PC-9 (cell line): ENCODE results near the gene XPNPEP1. TPM values are rescaled to one million over a fixed set of nuclear protein-coding genes. Genes with fewer than 3 reads are reported as not detected.
A peak's percentile ranks its signal among the peaks of the same experiment; 100 is the strongest.

Experiments used
- BruUV-seq: library from RNA; stranded (reverse); fragments of 400-500 nt; replicated peaks from 2 replicates; lab custom pipeline; 2021; lab: Mats Ljungman, UMichigan
- CTCF ChIA-PET: fragments of 300-600 bp; sonication (Branson Sonifier 250); formaldehyde crosslinking; loops from one replicate; lab custom pipeline; 2022; ENCODE audit warnings: antibody characterized with exemption; lab: Charles Lee
- POLR2A ChIA-PET: fragments of 300-600 bp; sonication (Branson Sonifier 250); formaldehyde crosslinking; loops from one replicate; lab custom pipeline; 2022; ENCODE audit warnings: antibody characterized with exemption; ENCODE audit not compliant: unreplicated experiment; lab: Charles Lee
- DNase-seq, 2 experiments: peaks; one replicate each; pipeline versions ENCODE4 v3.0.0 to v3.0.0-alpha.2; 2015 to 2022; ENCODE audit warnings: mixed read lengths in 1 of 2
- H2AFZ ChIP-seq: fragments of 200-600 bp; sonication (generic); 2 replicates; pipeline ENCODE4 v1.8.1; 2017; ENCODE audit warnings: antibody characterized with exemption
- H3F3A ChIP-seq: fragments of 200-600 bp; sonication (generic); 2 replicates; pipeline ENCODE4 v1.8.1; 2017; ENCODE audit warnings: antibody characterized with exemption, mild to moderate bottlenecking, low read depth; ENCODE audit not compliant: insufficient read depth
- H3K27ac ChIP-seq: fragments of 200-600 bp; sonication (generic); 2 replicates; pipeline ENCODE4 v1.6.1; 2016; ENCODE audit warnings: mixed run types
- H3K27me3 ChIP-seq: fragments of 200-600 bp; sonication (generic); 2 replicates; pipeline ENCODE4 v1.6.1; 2016; ENCODE audit warnings: low read depth, mixed run types; ENCODE audit not compliant: insufficient read depth
- H3K36me3 ChIP-seq: fragments of 200-600 bp; sonication (generic); 2 replicates; pipeline ENCODE4 v1.6.1; 2016; ENCODE audit warnings: low read depth, mixed run types
- H3K4me1 ChIP-seq: fragments of 200-600 bp; sonication (generic); replicated peaks from 2 replicates; pipeline ENCODE4 v1.6.1; 2016; ENCODE audit warnings: mixed run types; ENCODE audit not compliant: insufficient read depth
- H3K4me2 ChIP-seq: fragments of 200-600 bp; sonication (generic); 2 replicates; pipeline ENCODE4 v1.6.1; 2017; ENCODE audit warnings: mixed run types
- H3K4me3 ChIP-seq: fragments of 200-600 bp; sonication (generic); 2 replicates; pipeline ENCODE4 v1.6.1; 2016; ENCODE audit warnings: mixed run types
- H3K79me2 ChIP-seq: fragments of 200-600 bp; sonication (generic); 2 replicates; pipeline ENCODE4 v1.6.1; 2017; ENCODE audit warnings: low read depth, mixed run types
- H3K9me2 ChIP-seq: fragments of 200-600 bp; sonication (generic); 2 replicates; pipeline ENCODE4 v1.8.1; 2017; ENCODE audit warnings: mild to moderate bottlenecking; ENCODE audit not compliant: insufficient read depth
- H3K9me3 ChIP-seq: fragments of 200-600 bp; sonication (generic); 2 replicates; pipeline ENCODE4 v1.8.1; 2016; ENCODE audit warnings: low read depth; ENCODE audit not compliant: insufficient read depth
- H4K20me1 ChIP-seq: fragments of 200-600 bp; sonication (generic); 2 replicates; pipeline ENCODE4 v1.8.1; 2017; ENCODE audit not compliant: insufficient read depth
- CTCF ChIP-seq: fragments of 200-600 bp; sonication (generic); conservative IDR thresholded peaks from 2 replicates; pipeline ENCODE4 v1.6.1; 2017; ENCODE audit warnings: mixed run types, antibody characterized with exemption, mild to moderate bottlenecking, moderate library complexity
- EZH2 ChIP-seq: fragments of 200-600 bp; sonication (generic); IDR thresholded peaks from 2 replicates; pipeline ENCODE4 v1.8.0; 2017; ENCODE audit warnings: antibody characterized with exemption, low read depth
- intact Hi-C: fragments of 100-400 bp; cut with micrococcal nuclease; formaldehyde crosslinking; loops from one replicate; pipeline ENCODE4 v1.10.0; 2022; ENCODE audit not compliant: unreplicated experiment
- total RNA-seq: library from RNA; stranded (reverse); gene quantifications from 2 replicates; pipeline ENCODE4 v1.2.3, GENCODE V29; 2021

The XPNPEP1 gene
- total RNA-seq, 1 experiment from 2014 or later: 24.6 TPM

GRCh38 chr10:109883859-109884771, 39.2 kb downstream of the XPNPEP1 start:
- H3K4me1 ChIP-seq: no peaks in the 10 kb centered on the region
- no TSS peak for BruUV-seq
- no peaks in the 10 kb centered on the region for H3F3A ChIP-seq
- H3K9me2 ChIP-seq: no peaks in the 10 kb centered on the region
- no peaks in the 10 kb centered on the region for H3K36me3 ChIP-seq
- no peaks in the 10 kb centered on the region for H3K27me3 ChIP-seq
- no peak for TF ChIP-seq EZH2
- TF ChIP-seq CTCF: peak; percentile 88
- no peak overlapping the region for H2AFZ ChIP-seq
- H3K9me3 ChIP-seq: no peaks in the 10 kb centered on the region
- no peak overlapping the region for H3K4me2 ChIP-seq
- ChIA-PET CTCF (interaction anchor here (0.6 to 1.7 kb wide), 11 partner anchors 29 to 1079 kb away, joined by 3 to 9 read pairs (median 3); no protein-coding TSS in a partner anchor), POLR2A (interaction anchor here (0.5 to 0.6 kb wide), 3 partner anchors 10 to 1362 kb away, joined by 3 to 5 read pairs (median 4); no protein-coding TSS in a partner anchor)
- H3K27ac ChIP-seq: no peak overlapping the region
- peak; percentile 63 to 65 for DNase-seq
- no peak overlapping the region for H3K4me3 ChIP-seq
- no peaks in the 10 kb centered on the region for H4K20me1 ChIP-seq
- H3K79me2 ChIP-seq: no peaks in the 10 kb centered on the region
- intact Hi-C loops: loop anchor here (1.0 to 10.0 kb wide), 6 partner anchors 73 to 395 kb away; partner anchors contain the start of gene ADD3

GRCh38 chr10:109882251-109883057, 40.9 kb downstream of the XPNPEP1 start:
- H3K36me3 ChIP-seq: no peaks in the 10 kb centered on the region
- POLR2A ChIA-PET: no interaction called here
- no TSS peak for BruUV-seq
- H3K9me2 ChIP-seq: no peaks in the 10 kb centered on the region
- DNase-seq: no peak
- H3K4me1 ChIP-seq: no peaks in the 10 kb centered on the region
- no peak overlapping the region for H3K27ac ChIP-seq
- no peaks in the 10 kb centered on the region for H3K27me3 ChIP-seq
- H2AFZ ChIP-seq: no peak overlapping the region
- no peaks in the 10 kb centered on the region for H3K9me3 ChIP-seq
- H3K79me2 ChIP-seq: no peaks in the 10 kb centered on the region
- H3K4me3 ChIP-seq: no peak overlapping the region
- intact Hi-C loops: loop anchor here (5.0 to 10.0 kb wide), 2 partner anchors 75 to 122 kb away; partner anchors contain the start of gene ADD3
- H3F3A ChIP-seq: no peaks in the 10 kb centered on the region
- CTCF ChIA-PET: no interaction called here
- TF ChIP-seq EZH2: no peak
- no peak for TF ChIP-seq CTCF
- no peaks in the 10 kb centered on the region for H4K20me1 ChIP-seq
- no peak overlapping the region for H3K4me2 ChIP-seq

DNA sequence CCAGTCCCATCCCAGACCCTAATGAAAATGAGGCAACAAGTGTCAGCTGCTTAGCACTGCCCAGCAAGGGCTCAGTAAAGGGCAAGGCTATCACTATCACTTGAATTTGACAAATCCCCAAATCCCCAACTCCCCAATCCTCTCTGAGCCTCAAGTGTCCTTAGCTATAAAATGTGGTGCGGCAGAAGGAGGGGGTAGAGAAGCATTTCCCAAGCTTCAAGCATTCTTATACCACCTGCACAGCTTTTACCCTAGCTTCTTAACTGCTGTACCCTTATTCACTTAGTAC, 41.6 kb downstream of the XPNPEP1 start:
- BruUV-seq: no TSS peak
- ChIA-PET CTCF (no interaction called here), POLR2A (no interaction called here)
- Histone ChIP-seq H3F3A (no peaks in the 10 kb centered on the region), H3K4me2 (no peak overlapping the region), H3K27ac (no peak overlapping the region), H4K20me1 (no peaks in the 10 kb centered on the region), H2AFZ (no peak overlapping the region), H3K4me3 (no peak overlapping the region), H3K27me3 (no peaks in the 10 kb centered on the region), H3K9me2 (no peaks in the 10 kb centered on the region), H3K4me1 (no peaks in the 10 kb centered on the region), H3K79me2 (no peaks in the 10 kb centered on the region), H3K36me3 (no peaks in the 10 kb centered on the region), H3K9me3 (no peaks in the 10 kb centered on the region)
- TF ChIP-seq EZH2 (no peak), CTCF (no peak)
- intact Hi-C loops: loop anchor here (5.0 to 10.0 kb wide), 2 partner anchors 76 to 123 kb away; partner anchors contain the start of gene ADD3
- DNase-seq: no peak
